HCT116 (cell line): ENCODE results near the gene SLC25A10. TPM values are rescaled to one million over a fixed set of nuclear protein-coding genes. Genes with fewer than 3 reads are reported as not detected.

ENCODE experiments used
- ATAC-seq: fragments of 200-7000 bp; cut with Tn5 transposase; 2 replicates; pipeline ENCODE4 v1.9.1; 2020; ENCODE audit warnings: mild to moderate bottlenecking, moderate library complexity
- BruUV-seq: library from RNA; stranded (reverse); fragments of 400-500 nt; replicated peaks from 2 replicates; lab custom pipeline; 2021; lab: Mats Ljungman, UMichigan
- CTCF ChIA-PET: fragments of 300-600 bp; sonication (Branson Sonifier 250); formaldehyde crosslinking; loops from one replicate; lab custom pipeline; 2021; ENCODE audit warnings: antibody characterized with exemption; lab: Charles Lee
- POLR2A ChIA-PET: fragments of 300-600, 350-600 bp; sonication (Branson Sonifier 250); formaldehyde crosslinking; loops from one replicate; lab custom pipeline; 2021; ENCODE audit warnings: antibody characterized with exemption; lab: Charles Lee
- RAD21 ChIA-PET, 2 experiments: fragments of 300-600 bp; sonication (Branson Sonifier 250); formaldehyde crosslinking; loops; one replicate each; lab custom pipeline; 2023; ENCODE audit warnings: low total read pairs in 2 of 2; ENCODE audit not compliant: uncharacterized antibody in 2 of 2, unreplicated experiment in 2 of 2, low non-redundant PET in 1 of 2; lab: Charles Lee
- DNase-seq: peaks from one replicate; pipeline ENCODE4 v3.0.0-alpha.2; 2010; ENCODE audit warnings: low read depth, low spot score
- H2AFZ ChIP-seq: fragments of 200-600 bp; shearing (Covaris generic), sonication (generic); 2 replicates; pipeline ENCODE4 v1.6.1; 2017; ENCODE audit warnings: low read depth, mixed run types, mixed read lengths, antibody characterized with exemption, low read length; ENCODE audit not compliant: poor library complexity, severe bottlenecking
- H3K27ac ChIP-seq: 2 replicates; pipeline ENCODE4 v1.5.1; 2012; ENCODE audit warnings: low read depth, low read length
- H3K27me3 ChIP-seq: fragments of 200-600 bp; sonication (generic); 2 replicates; pipeline ENCODE4 v1.6.1; 2016; ENCODE audit warnings: mixed run types, low read length, mixed read lengths; ENCODE audit not compliant: insufficient read depth
- H3K36me3 ChIP-seq, 2 experiments: fragments of 200-500 bp in 1 of 2; fragments of 200-600 bp in 1 of 2; sonication (Bioruptor generic) in 1 of 2; sonication (generic) in 1 of 2; 2 replicates each; pipeline versions ENCODE4 v1.5.1 to v1.6.1; 2014 to 2016; ENCODE audit warnings: low read length in 2 of 2, inconsistent platforms in 1 of 2, mixed read lengths in 1 of 2, mixed run types in 1 of 2; ENCODE audit not compliant: insufficient read depth in 2 of 2, control insufficient read depth in 1 of 2
- H3K4me1 ChIP-seq, 2 experiments: fragments of 200-600 bp in 1 of 2; sonication (generic) in 1 of 2; 2 replicates each; pipeline versions ENCODE4 v1.5.1 to v1.6.1; 2012 to 2017; ENCODE audit warnings: low read length in 2 of 2, inconsistent platforms in 1 of 2, mild to moderate bottlenecking in 1 of 2, mixed read lengths in 1 of 2, mixed run types in 1 of 2, moderate library complexity in 1 of 2; ENCODE audit not compliant: insufficient read depth in 2 of 2, control insufficient read depth in 1 of 2
- H3K4me2 ChIP-seq: fragments of 200-600 bp; sonication (generic); 2 replicates; pipeline ENCODE4 v1.6.1; 2017; ENCODE audit warnings: mixed run types, low read length, mixed read lengths
- H3K4me3 ChIP-seq, 2 experiments: fragments of 200-600 bp in 1 of 2; sonication (generic) in 1 of 2; replicated peaks in 1 of 2; 2 replicates each; pipeline ENCODE4 v1.5.1; 2011 to 2016; ENCODE audit warnings: low read length in 2 of 2, control low read depth in 1 of 2, low read depth in 1 of 2, mild to moderate bottlenecking in 1 of 2, mixed read lengths in 1 of 2, mixed run types in 1 of 2
- H3K79me2 ChIP-seq: fragments of 200-600 bp; sonication (generic); 2 replicates; pipeline ENCODE4 v1.6.1; 2017; ENCODE audit warnings: mild to moderate bottlenecking, mixed run types, low read length, moderate library complexity, mixed read lengths; ENCODE audit not compliant: insufficient read depth
- H3K9ac ChIP-seq: fragments of 200-600 bp; sonication (generic); 2 replicates; pipeline ENCODE4 v1.6.1; 2016; ENCODE audit warnings: low read length, mixed read lengths
- H3K9me2 ChIP-seq: fragments of 200-600 bp; sonication (generic), shearing (Covaris generic); 2 replicates; pipeline ENCODE4 v1.6.1; 2017; ENCODE audit warnings: mixed run types, mild to moderate bottlenecking, moderate library complexity; ENCODE audit not compliant: insufficient read depth
- H3K9me3 ChIP-seq, 2 experiments: fragments of 200-500 bp in 1 of 2; fragments of 200-600 bp in 1 of 2; sonication (Bioruptor generic) in 1 of 2; sonication (generic) in 1 of 2; 2 replicates each; pipeline ENCODE4 v1.6.1; 2014 to 2017; ENCODE audit warnings: low read length in 2 of 2, mixed read lengths in 2 of 2, inconsistent platforms in 1 of 2, low read depth in 1 of 2, mild to moderate bottlenecking in 1 of 2, mixed run types in 1 of 2, moderate library complexity in 1 of 2; ENCODE audit not compliant: control insufficient read depth in 1 of 2, insufficient read depth in 1 of 2
- H4K20me1 ChIP-seq: fragments of 200-600 bp; sonication (generic), shearing (Covaris generic); 2 replicates; pipeline ENCODE4 v1.6.1; 2017; ENCODE audit warnings: mixed run types, mild to moderate bottlenecking, moderate library complexity; ENCODE audit not compliant: insufficient read depth
- CEBPB ChIP-seq: IDR thresholded peaks from 2 replicates; pipeline ENCODE4 v1.6.1; 2012; ENCODE audit warnings: low read depth
- intact Hi-C: fragments of 100-400 bp; cut with micrococcal nuclease; formaldehyde crosslinking; loops from 2 replicates; pipeline ENCODE4 v1.10.0; 2022
- total RNA-seq: library from RNA; stranded (reverse); gene quantifications from one replicate; pipeline ENCODE4 v1.2.1, GENCODE V29; 2021; ENCODE audit not compliant: unreplicated experiment
- TF ChIP-seq, protein P1 (sequence below), 3 experiments: fragments of 200-600 bp in 1 of 3; sonication (generic) in 1 of 3; IDR thresholded peaks in 2 of 3; conservative IDR thresholded peaks in 1 of 3; 2 replicates each; pipeline ENCODE4 v1.5.1; 2012 to 2017; ENCODE audit warnings: low read depth in 2 of 3, low read length in 2 of 3, antibody characterized with exemption in 1 of 3, borderline replicate concordance in 1 of 3, control low read depth in 1 of 3, mild to moderate bottlenecking in 1 of 3, mixed read lengths in 1 of 3, mixed run types in 1 of 3, moderate library complexity in 1 of 3; ENCODE audit not compliant: insufficient read depth in 1 of 3

SLC25A10 gene
- total RNA-seq, 1 experiment from 2014 or later = 70.8 TPM

DNA sequence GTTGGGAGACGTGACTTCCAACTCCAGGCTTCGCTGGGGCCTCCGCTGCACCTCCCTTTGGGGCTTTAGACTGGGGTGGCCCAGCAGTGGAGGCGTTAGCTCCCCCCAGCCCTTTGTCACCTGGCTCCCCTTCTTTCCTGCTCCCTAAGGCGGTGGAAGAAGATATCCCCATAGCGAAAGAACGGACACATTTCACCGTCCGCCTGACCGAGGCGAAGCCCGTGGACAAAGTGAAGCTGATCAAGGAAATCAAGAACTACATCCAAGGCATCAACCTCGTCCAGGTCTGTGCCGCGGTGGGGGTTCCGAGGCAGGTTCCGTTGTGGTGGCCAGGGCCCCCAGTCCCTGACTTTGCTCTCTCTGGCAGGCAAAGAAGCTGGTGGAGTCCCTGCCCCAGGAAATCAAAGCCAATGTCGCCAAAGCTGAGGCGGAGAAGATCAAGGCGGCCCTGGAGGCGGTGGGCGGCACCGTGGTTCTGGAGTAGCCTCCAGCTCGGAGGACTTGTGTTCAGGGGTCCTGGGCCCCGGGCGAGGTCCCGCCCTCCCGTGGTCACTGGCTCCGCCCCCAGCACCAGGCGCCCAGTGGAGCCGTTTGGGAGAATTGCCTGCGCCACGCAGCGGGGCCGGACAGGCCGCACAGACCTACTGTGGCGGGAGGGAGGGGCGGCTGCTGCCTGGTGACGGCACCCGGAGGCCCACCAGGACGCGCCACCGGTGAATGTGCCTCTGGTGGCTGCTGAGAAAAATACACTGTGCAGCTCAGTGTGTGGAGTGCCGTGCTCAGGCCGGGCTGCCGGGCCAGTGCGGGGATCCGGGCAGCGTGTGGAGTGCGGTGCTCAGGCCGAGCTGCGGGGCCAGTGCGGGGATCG is 5.1 kb upstream of the SLC25A10 start:
- H3K79me2 ChIP-seq = peaks cover 57% of the 10 kb centered on the region
- H2AFZ ChIP-seq = no peak overlapping the region
- intact Hi-C loops = no loop called here
- H3K9me2 ChIP-seq = no peaks in the 10 kb centered on the region
- TSS peak; percentile 1 for BruUV-seq
- ChIA-PET RAD21 (no interaction called here), POLR2A (interaction anchor here (1.0 to 1.4 kb wide), 2 partner anchors 23 to 126 kb away, joined by 3 to 5 read pairs; partner anchors contain the start of genes ARL16, HGS and MCRIP1), CTCF (no interaction called here)
- H3K9ac ChIP-seq = no peak overlapping the region
- no peak overlapping the region for H3K4me2 ChIP-seq
- TF ChIP-seq, protein P1, sequence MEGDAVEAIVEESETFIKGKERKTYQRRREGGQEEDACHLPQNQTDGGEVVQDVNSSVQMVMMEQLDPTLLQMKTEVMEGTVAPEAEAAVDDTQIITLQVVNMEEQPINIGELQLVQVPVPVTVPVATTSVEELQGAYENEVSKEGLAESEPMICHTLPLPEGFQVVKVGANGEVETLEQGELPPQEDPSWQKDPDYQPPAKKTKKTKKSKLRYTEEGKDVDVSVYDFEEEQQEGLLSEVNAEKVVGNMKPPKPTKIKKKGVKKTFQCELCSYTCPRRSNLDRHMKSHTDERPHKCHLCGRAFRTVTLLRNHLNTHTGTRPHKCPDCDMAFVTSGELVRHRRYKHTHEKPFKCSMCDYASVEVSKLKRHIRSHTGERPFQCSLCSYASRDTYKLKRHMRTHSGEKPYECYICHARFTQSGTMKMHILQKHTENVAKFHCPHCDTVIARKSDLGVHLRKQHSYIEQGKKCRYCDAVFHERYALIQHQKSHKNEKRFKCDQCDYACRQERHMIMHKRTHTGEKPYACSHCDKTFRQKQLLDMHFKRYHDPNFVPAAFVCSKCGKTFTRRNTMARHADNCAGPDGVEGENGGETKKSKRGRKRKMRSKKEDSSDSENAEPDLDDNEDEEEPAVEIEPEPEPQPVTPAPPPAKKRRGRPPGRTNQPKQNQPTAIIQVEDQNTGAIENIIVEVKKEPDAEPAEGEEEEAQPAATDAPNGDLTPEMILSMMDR (IDR thresholded peaks at IDR 0.05 in 2 of 3, conservative IDR thresholded peaks at IDR 0.05 in 1 of 3; ENCODE audit: borderline replicate concordance in 1 of 3, insufficient read depth in 1 of 3, low read depth in 2 of 3, low read length in 2 of 3) = peak in 2 of 3 experiments; percentile 15 to 35; a peak in 2 of 6 replicates
- TF ChIP-seq CEBPB = no peak
- no peak overlapping the region for H3K4me3 ChIP-seq
- DNase-seq = no peak
- H3K36me3 ChIP-seq = peaks cover 16 to 43% of the 10 kb centered on the region in 2 experiments; a peak in 3 of 4 replicates
- H3K9me3 ChIP-seq = no peaks in the 10 kb centered on the region
- no peak for ATAC-seq
- H4K20me1 ChIP-seq = no peaks in the 10 kb centered on the region; the same call in 1 of the 2 replicates
- H3K4me1 ChIP-seq = peaks cover 25 to 42% of the 10 kb centered on the region in 2 experiments
- no peaks in the 10 kb centered on the region for H3K27me3 ChIP-seq
- no peak overlapping the region; the same call in 1 of the 2 replicates for H3K27ac ChIP-seq
